Activated CD4-positive, alpha-beta T cell treated with anti-CD3 and anti-CD28 coated beads, Interleukin-2, amount 50 U/mL, for 1 hour (primary cell): ENCODE results near the gene C19orf44.
"Not testable (repeated sequence)": the region's sequence is repeated elsewhere in the genome, so short reads cannot be mapped to it uniquely, and the experiment has no call there.

Source experiments
- DNase-seq: peaks from one replicate; pipeline ENCODE4 v3.0.0-alpha.2; 2020

Gene C19orf44

DNA sequence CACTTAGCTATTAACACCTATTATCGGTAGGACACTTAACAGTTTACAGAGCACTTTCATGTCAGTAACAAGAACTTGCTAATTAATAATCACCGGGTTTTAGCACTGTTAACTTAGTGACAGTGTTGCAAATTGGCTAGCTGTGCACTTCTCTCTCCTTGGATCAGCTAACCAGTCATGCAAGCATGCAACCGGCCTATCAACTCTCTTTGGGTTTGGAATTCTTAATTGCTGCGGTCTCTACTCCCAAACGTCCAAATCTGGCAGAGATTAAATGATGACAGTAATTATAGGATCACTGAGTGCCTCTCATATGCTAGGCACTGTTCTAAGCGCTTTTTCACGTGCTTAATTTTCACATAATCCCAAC lies 25.7 kb upstream of the C19orf44 start:
- DNase-seq: no peak

DNA sequence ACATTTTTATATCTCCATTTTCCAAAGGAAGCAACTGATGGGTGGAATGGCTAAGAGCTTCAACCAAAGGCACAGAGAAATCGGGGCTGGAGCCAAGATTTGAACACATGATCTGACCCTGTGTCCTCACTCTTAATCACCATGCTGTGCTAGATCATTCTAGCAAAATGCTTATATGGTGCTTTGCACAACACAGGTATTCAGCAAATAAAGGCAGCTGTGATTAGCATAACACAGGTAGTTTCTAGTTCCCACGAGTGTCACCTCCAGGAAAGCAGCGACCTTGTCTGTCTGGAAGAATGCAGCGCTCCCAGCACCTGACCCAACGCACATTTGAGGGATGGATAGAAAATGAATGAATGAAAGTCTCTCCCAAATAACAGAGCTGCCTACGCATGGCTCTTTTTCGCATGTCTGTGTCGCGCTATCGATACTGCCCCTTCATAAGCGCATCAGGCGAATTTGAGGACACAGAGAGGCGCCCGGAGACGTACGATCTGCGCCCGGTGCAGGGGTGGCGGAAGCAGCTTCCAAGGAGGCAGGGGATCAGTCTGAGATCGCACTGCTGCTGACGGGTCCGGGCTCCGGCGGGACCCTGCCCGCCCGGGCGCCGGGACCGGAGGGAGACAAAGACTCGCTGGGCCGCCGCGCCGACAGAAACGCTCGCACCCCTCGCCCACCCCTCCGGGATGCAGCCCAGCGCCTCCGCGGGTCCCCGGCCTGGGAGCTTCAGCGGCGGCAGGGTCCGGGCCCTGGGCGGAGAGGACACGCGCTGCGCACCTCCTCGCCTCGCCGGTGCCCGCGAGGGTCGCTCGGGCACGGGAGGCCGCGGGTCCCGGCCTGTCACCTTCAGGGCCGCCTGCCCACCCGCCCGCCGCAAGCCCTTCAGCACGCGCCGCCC lies 25.0 kb upstream of the C19orf44 start:
- DNase-seq: no peak

DNA sequence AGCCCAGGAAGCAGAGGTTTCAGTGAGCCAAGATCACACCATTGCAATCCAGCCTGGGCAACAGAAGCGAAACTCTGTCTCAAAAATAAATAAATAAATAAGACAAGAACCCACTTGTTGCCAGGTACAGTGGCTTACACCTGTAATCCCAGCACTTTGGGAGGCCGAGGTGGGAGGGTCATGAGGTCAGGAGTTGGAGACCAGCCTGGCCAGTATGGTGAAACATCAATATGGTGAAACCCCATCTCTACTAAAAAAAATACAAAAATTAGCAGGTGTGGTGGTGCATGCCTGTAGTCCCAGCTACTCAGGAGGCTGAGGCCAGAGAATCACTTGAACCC lies 23.7 kb upstream of the C19orf44 start:
- not testable (repeated sequence) for DNase-seq

DNA sequence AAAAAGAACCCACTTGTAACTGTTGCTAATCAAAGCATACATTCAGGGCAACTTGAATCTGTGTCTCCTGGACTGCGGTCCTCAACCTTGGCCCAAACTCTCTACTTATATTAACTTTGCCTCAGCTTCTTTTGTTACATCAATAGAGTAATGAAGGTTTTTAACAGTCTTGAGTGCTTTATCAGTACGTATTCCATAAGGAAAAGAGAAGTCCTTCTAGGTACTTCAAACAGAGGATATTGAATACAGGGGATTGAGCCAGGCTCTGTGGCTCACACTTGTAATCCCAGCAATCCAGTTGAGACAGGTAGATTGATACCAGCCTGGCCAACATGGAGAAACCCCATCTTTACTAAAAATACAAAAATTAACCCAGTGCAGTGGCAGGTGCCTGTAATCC lies 23.2 kb upstream of the C19orf44 start:
- no peak for DNase-seq

DNA sequence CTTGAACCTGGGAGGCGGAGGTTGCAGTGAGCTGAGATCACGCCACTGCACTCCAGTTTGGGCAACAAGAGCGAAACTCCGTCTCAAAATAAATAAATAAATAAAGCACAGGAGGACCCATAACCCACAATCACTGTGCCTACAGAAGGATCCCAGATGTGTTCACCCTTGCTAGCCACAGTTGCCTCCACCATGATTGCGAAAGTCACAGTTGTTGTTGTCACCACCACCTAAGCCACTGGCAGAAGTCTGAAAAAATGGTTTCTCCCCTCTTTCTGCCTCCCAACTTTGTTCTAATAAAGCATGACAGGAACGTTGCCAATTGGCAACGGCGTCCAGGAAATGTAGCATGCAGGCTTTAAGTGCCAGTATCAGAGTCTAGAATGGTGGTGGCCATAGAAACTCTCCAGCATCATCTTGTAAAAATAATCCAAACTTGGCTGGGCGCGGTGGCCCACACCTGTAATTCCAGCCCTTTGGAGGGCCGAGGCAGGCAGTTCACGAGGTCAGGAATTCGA lies 22.3 kb upstream of the C19orf44 start:
- DNase-seq: no peak

DNA sequence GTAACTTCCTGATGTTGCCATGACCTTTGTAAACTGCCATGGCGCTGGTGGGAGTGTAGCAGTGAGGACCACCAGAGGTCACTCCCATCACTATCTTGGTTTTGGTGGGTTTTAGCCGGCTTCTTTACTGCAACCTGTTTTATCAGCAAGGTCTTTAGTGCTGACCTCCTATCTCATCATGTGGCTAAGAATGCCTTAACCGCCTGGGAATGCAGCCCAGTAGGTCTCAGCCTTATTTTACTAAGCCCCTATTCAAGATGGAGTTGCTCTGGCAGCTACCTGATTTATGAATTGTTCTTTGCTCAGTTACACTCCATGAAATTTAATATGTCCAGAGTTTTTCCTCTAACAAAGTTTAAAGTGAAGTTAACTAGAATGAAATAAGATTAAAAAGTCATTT lies 19.8 kb upstream of the C19orf44 start:
- DNase-seq: no peak

DNA sequence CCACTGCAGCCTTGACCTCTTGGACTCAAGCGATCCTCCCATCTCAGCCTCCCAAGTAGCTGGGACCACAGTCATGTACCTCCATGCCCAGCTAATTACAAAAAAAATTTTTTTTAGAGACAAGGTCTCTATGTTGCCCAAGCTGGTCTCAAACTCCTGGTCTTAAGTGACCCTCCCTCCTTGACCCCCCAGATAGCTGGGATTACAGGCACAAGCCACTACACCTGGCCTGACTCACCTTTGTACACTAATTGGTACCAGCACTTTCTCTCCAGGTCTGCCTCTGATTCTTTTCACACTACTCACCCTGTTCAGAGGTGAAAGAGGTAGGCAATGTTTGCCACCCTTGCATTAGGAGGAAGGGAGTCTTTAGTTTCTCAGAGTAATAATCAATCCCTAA lies 18.9 kb upstream of the C19orf44 start:
- DNase-seq: no peak

DNA sequence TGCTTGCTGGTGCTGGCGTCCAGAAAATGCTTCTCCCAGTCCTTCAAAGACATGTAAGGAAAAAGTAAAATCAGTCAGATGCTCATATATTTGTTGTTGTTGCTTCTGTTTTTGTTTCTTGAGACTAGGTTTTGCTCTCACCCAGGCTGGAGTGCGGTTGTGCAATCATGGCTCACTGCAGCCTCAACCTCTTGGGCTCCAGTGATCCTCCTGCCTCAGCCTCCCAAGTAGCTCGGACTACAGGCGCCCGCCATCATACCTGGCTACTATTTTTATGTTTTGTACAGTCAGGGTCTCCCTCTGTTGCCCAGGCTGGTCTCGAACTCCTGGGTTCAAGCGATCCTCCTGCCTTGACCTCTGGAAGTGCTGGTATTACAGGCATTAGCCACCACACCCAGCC lies 13.4 kb upstream of the C19orf44 start:
- DNase-seq: no peak

DNA sequence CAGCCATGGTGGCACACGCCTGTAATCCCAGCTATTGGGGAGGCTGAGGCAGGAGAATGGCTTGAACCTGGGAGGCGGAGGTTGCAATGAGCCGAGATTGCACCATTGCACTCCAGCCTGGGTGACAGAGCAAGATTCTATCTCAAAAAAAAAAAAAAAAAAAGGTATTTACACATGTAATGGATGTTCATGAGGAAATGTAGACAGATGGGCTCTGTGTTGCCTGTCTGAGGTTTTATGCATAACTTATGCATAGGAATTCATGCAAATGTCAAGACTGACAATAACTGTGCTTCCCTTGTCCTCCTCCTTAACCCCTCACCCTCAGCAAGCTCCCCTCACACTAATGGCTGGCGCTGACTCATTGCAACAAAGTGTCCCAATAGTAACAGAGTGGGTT lies 9.7 kb upstream of the C19orf44 start:
- DNase-seq: not testable (repeated sequence)

DNA sequence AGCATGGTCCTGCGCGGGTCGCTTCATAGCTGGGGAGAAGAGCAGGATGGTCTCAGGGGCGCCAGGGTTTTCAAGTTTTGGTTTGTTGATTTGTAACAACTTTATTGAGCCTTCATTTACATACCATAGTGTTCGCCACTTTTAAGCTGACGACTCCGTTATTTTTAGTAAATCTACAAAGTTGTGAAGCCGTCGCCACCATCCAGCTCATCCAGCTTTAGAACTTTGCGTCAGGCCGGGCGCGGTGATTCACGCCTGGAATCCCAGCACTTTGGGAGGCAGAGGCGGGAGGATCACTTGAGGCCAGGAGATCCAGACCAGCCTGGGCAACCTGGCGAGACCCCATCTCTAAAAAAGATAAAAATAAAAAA lies 404 bp downstream of the C19orf44 start:
- no peak for DNase-seq

DNA sequence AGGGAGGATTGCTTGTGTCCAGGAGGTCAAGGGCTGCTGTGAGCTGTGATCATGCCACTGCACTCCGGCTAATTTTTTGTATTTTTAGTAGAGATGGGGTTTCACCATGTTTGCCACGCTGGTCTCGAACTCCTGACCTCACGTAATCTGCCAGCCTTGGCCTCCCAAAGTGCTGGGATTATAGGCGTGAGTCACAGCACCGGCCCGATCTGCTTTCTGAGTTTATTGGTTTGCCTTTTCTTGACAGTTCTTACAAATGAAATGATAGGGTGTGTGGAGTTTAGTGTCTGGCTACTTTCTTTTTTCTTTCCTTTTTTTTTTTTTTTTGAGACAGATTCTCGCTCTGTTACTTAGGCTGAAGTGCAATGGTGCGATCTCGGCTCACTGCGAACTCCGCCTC lies 848 bp downstream of the C19orf44 start:
- no peak for DNase-seq

DNA sequence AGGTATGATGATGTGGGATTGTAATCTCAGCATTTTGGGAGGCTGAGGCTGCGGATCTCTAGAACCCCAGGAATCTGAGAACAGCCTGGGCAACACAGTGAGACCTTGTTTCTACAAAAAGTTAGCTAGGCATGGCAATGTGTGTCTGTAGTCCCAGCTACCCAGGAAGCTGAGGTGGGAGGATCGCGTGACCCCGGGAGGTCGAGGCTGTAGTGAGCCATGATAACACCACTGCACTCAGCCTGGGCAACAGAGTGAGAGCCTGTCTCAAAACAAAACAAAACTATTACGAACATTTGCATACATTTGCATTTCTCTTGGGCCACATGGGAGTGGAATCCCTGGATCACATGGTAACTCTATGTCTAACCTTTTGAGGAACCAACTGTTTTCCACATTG lies 1.6 kb downstream of the C19orf44 start:
- no peak for DNase-seq

DNA sequence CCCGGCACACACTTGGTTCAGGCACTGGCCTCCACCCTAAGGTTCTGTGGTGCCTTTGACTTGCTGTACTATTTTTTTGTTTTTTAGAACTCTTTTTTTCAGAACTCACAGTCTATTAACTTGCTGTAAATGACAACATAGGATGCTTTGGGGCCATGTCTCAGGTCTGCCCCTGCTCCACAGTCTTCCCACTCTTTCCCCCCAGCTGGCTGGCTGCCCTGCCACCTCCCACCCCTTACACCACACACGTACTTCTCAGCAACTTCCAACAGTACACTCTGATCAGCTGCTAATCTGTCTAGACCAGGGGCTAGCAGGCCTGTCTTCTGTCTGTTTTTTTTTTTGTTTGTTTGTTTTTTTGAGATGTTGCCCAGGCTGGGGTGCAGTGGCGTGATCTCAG lies 8.1 kb downstream of the C19orf44 start:
- DNase-seq: no peak

DNA sequence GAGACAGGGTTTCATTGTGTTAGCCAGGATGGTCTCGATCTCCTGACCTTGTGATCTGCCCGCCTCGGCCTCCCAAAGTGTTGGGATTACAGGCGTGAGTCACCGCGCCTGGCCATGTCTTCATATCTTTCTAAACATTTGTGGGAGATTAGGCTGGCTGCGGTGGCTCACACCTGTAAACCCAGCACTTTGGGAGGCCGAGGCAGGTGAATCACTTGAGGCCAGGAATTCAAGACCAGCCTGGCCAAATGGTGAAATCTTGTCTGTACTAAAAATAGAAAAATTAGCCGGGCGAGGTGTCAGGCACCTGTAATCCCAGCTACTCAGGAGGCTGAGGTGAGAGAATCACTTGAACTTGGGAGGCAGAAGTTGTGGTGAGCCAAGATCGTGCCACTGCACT lies 10.0 kb downstream of the C19orf44 start:
- not testable (repeated sequence) for DNase-seq

DNA sequence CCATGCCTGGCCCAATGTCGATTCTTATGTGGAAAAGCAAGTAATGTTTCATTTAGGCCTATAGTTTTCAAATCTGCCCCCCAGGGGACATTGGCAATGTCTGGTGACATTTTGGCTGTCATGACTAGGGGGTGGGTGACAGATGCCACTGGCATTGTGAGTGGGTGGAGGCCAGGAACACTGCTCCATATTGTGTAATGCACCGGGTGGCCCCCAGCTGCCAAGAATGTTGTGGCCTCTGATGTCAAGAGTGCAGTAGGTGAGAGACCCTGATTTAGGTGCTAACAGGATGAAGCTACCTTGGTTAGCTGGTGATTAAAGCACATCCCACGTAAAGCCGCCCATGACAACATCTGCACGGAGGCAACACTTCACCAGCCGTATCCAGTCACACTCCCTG lies 10.8 kb downstream of the C19orf44 start:
- no peak for DNase-seq

DNA sequence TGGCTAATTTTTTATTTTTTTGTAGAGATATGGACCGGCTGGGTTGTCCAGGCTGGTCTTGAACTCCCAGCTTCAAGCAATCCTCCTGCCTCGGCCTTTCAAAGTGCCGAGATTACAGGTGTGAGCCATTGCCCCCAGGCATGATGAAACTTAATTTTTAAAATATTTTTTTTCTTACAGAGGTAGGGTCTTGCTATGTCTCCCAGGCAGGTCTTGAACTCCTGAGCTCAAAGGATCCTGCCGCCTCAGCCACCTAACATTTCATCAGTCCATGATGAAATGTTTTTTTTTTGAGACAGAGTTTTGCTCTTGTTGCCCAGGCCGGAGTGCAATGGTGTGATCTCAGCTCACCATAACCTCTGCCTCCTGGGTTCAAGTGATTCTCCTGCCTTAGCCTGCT lies 12.4 kb downstream of the C19orf44 start:
- DNase-seq: no peak

DNA sequence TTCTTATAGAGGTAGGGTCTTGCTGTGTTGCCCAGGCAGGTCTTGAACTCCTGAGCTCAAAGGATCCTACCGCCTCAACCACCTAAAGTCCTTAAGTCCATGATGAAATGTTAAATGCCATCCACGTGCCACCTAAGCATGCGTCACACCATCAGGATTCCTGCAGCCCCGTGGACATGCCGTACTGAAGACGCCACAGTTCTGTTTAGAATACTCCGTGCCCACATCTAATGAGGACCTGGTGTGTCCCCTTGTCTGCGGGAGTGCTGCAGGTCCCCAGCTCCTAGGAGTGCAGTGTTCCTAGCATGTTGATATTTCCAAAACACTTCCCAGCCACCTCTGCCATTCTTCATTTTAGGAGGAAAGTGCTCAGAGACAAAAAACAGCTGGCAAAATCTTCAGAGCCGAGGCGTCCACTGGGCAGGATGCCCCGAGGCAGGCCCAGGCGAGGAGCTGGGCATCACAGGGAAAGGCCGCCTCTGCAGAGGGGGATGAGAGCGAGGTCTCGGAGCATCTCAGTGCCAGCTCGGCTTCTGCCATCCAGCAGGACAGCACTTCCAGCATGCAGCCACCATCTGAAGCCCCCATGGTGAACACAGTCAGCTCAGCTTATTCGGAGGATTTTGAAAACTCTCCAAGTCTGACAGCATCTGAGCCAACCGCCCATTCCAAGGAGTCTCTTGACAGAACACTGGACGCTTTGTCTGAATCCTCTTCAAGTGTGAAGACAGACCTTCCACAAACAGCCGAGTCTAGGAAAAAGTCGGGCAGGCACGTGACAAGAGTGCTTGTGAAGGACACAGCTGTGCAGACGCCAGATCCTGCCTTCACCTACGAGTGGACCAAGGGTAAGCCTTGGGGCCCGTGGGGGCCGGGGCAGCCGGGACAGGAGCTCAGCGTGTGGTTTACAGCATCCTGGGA lies 13.2 kb downstream of the C19orf44 start:
- DNase-seq: no peak

DNA sequence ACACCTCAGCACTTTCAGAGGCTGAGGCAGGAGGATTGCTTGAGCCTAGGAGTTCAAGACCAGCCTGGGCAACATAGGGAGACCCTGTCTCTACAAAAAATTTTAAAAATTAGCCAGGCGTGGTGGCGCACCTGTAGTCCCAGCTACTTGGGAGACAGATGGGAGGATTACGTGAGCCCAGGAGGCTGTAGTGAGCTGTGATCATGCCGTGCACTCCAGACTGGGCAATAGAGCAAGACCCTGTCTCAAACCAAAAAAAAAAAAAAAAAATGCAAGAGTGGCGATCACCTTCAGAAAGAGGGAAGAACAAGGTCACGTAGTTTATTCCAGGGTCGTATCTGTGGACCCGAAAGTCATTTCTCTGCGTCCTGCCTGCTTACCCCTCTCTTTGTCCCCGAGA lies 16.4 kb downstream of the C19orf44 start:
- not testable (repeated sequence) for DNase-seq

DNA sequence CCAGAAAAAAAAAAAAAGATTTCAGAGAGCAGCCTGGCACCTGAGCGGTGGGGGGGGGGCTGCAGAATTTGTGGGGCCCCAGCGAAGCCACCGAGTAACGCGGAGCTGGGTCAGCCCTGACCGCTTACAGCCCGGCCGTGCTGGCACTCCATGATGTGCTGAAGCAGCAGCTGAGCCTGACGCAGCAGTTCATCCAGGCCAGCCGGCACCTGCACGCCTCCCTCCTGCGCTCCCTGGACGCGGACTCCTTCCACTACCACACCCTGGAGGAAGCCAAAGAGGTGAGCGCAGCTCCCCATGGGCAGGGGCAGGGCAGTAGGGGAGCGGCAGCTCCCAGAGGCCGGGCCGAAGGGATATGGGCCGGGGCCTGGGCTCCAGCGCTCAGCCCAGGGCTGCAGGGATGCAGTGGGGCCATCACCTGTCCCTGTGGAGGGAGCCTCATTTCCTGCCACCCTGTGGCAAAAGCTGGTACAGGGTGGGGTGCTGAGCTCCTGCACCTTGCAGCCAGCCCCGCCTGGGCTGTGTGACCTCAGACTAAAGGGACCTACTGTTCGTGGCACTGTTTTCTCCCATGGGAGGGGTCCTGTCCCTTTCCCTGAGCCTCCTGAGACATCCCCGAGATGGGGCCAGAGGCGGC lies 18.3 kb downstream of the C19orf44 start:
- DNase-seq: no peak

DNA sequence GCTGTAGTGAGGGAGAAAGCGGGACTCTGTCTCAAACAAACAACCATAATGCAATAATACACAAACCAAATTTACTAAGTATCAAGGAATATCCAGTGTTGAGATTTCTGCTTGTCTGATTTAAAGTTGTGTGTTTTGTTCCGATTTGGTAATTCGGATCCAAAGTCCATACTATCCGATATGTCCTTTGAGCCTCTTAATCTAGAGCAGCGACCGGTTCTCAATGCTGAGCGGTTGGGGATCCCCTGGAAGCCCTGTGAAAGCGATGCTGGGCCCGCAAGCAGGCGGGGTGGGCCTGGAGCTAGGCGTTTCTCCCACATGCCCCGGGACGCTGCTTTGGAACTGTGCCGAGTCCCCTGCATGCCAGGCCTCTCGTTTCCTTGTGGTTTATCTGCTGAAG lies 20.2 kb downstream of the C19orf44 start:
- DNase-seq: no peak

DNA sequence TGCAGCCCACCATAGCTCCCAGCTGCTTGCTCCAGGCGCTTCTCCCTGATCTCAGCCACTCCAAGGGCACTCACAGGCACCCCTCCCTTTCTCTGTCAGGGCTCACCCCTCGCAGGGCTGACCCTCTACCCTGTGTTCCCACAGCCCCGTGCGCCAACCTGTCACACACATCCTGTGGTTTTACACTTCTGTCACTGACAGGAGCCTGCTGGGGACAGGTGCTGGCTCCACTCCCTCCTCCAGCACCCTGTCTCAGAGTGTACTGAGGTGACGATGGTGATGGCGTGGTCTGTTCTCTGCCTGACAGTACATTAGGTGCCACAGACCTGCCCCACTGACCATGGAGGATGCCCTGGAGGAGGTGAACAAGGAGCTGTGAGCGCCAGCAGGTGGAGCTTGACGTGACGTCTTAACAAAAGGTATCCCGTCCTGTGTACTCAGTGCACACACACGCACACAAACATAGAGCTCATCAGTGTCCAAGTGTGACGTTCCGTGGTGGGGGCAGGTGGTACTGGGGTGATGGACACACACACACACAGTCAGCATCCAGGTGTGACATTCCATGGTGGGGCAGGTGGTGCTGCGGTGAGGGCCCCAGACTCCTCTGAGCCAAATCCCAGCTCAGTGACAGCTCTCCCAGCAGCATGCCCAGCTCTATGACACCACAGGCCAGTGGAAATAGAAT lies 20.9 kb downstream of the C19orf44 start:
- DNase-seq: no peak

DNA sequence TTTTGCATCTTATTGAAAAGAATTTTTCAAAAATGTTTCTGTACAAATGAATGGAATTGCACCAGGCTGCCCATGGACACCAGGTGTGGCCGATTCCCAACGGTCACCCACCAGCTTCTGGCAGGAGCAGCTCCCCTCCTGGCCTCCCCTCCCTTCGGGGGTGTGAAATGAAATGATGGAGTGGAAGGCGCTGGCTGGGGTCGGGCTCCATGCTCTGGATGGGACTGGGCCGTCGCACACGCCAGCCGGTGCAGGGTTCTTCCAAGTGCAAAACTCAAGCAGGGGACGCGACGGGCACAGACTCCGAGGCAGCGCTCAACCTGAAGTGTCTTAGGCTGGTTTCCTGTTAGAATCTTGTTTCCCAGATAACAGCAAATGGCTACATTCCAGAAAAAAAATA lies 21.9 kb downstream of the C19orf44 start:
- no peak for DNase-seq
